HEK293 (cell line): ENCODE measurements around the gene APBB2.

Source experiments
- CTCF ChIP-seq: fragments of 450-650 bp; formaldehyde crosslinking; IDR thresholded peaks from 2 replicates; pipeline ENCODE4 v1.5.1; 2016; ENCODE audit warnings: missing biosample characterization, missing genetic modification characterization
- REST ChIP-seq: fragments of 450-650 bp; formaldehyde crosslinking; IDR thresholded peaks from 2 replicates; pipeline ENCODE4 v1.5.1; 2016; ENCODE audit warnings: missing biosample characterization, missing genetic modification characterization
- ZBTB8A ChIP-seq: fragments of 450-650 bp; formaldehyde crosslinking; IDR thresholded peaks from 2 replicates; pipeline ENCODE4 v1.5.1; 2016; ENCODE audit warnings: missing biosample characterization, missing genetic modification characterization

GRCh38 chr4:40812856-40813255 is 401.5 kb downstream of the APBB2 start:
- TF ChIP-seq CTCF (no peak), ZBTB8A (no peak), REST (tag by site-specific recombination) (no peak)
